Measurements from ENCODE around the gene MTOR.
"Not testable (repeated sequence)": the region's sequence is repeated elsewhere in the genome, so short reads cannot be mapped to it uniquely, and the experiment has no call there.

MTOR gene

DNA sequence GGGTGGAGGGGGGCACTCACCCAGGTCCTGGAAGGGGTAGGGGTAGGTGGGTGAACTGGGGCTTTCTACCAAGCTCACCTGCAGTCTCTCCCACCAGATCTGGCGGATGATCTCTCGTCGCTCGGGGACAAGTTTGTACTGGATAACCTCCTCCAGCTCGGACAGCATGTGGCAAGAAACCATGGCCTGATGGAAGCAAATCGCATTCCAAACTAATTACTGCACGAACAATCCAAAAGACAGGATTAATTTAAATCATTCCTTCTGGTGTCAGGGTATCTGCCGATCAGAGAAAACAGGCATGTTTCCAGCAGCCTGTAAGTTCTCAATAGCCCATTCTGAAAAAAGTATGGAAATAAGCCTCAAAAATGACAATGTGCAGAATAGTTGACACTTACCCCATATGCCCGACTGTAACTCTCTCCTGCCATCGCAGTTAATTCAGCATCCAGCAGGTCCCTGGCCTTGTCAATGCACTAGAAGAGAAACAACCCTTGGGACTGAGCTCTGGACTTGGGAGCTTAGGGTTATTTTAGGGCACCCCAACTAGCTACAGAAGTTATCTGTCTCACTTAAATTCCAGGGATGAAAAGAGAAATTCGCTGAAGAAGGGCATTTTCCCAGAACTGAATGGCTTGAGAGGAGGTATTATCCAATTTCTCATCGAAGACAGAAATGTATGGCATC, 117.6 kb downstream of the MTOR start:
- no peak for DNase-seq

DNA sequence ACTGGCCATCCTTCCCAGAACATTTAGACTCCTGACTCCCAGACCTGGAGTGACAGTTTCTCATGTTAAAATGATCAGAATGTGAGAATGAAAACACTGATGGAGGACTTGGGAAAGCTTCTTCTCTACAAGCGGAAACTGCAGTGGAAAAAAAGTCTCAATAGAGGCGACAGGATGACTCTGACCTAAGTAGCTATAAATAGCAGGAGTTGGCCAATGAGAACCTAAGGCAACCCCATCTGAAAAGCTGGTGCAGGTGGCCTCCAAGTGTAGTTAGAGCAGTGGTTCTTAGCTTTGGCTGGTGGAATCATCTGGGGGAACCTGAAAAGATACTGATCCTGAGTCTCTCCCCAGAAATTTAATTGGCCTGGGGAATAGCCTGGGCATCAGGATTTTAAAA, 118.4 kb downstream of the MTOR start:
- no peak for DNase-seq

DNA sequence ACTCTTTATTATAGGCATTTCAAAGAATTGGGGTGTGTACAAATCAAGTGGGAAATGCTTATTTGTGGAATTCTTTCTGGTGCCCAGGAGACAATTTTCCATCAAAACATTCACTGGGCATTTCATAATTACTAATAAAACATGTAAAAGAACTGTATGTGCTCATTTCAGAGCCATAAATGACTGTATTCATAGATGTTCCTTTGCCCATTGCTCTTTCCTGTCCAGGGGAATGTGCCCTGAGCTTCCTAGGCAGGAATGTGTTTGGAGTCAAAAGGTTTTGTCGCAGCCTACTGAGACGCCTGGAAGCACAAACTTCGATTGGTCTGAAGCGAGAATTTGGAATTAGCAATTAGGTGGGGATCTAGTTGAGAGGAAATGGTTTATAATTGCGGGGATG, 119.0 kb downstream of the MTOR start:
- no peak for DNase-seq

- DNase-seq, result no peak
Measured at GRCh38 chr1:11142618-11143391, 119.5 kb downstream of the MTOR start.

DNA sequence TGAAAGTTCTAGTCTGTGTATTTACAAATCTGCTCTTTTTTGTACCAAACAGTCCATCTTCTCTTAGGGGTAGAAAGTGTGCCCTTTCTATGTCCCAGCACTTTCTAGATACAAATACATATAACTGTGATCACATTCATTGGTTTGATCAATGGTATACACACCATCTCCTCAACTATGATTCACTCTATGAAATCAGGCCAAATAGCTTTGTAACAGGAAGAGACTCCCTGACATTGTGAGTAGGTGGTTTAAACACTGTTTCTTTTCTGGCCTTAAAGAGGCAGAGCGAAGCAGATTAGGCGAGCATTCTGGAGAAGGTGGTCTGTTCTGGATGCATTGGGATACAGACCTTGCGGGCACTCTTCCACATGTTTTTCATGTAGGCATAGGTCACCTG, 123.4 kb downstream of the MTOR start:
- no peak for DNase-seq

GRCh38 chr1:11138029-11138428, 124.3 kb downstream of the MTOR start:
- no peak for DNase-seq

- DNase-seq, result no peak
Measured at GRCh38 chr1:11134898-11135266, 127.5 kb downstream of the MTOR start.

DNA sequence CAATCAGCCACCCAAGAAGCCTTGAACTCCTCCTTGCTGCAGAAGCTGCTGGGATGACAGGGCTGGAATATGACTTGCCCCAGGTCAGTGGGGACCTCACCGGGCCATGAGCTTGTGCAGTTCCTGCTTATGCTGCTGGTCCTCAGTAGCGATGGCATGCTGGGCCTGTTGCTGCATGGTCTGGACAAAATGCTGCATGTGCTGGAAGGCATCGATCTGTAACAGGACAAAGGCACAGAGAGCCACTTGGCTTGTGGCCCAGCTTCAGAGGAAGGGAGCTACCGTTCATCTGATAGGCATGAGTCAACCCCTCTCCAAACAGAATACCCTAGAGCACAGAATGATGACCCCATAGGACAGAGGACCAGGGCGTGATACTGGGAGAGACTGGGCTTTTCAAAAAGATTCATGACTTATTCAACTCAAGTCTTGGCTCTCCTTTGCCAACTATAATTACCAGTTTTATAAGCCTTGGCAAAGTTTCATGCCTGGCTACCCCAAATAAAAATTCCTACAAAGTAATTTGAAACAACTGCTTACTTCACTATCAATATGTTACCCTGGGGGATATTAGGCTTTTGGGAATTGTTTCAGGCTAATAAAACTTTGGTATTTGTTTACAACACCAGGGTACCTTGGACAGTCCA, 128.0 kb downstream of the MTOR start:
- no peak for DNase-seq

GRCh38 chr1:11132563-11133293, 129.6 kb downstream of the MTOR start:
- no peak for DNase-seq

DNA sequence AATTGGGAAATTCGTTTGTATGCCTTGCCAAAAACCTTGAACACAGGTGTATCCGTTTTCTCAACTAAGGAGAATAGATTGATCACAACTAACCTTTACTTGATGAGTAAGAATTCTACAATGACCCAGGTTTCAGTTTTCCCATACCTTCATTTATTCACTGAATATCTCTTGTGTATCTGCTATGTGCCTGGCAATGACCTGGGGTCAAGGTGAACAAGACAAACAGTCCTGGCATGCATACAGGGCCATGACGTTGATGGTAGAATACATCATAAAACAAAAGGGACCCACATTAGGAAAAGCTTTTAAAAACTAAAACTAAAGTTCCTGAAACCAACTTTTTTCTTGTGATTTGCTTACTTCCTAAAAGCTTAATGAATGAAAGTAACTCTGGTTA, 130.5 kb downstream of the MTOR start:
- DNase-seq, result no peak

DNA sequence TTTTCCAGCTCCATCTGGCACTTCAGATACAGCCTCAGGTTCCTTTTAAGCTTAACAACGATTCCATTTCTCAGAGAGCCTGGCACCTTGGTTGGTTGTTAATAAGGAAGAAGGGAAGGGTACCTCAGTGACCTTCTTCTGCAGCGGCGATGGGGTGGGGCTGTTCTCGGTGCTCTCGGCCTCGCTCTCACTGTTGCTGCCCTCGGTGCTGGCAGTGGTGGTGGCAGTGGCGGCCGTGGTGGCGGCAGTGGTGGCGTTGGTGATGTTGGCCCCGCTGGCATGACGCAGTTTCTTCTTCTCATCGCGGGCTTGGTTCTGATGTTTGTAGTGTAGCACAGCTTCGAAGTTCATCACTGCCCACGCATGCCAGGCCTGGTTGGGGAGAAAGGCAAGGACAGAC, 131.9 kb downstream of the MTOR start:
- no peak for DNase-seq

- no peak for DNase-seq
Measured at GRCh38 chr1:11129649-11130390, 132.5 kb downstream of the MTOR start.

DNA sequence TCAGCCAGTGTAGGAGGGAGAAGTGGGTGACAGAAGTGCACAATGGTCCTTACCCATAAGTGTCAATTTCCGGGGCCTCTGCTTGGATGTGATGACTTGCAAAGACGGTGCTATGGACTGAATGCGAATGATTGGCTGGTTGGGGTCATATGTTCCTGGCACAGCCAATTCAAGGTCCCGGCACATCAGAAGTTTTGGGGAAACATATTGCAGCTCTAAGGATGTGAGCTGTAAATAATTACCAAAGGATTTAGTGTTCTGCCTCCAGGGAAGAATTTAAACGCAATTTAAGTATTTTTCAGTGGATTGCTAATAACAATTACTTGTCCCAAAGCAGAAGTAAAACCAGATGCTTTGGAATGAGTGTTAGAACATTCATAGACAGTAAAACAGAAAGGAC, 135.8 kb downstream of the MTOR start:
- no peak for DNase-seq

DNA sequence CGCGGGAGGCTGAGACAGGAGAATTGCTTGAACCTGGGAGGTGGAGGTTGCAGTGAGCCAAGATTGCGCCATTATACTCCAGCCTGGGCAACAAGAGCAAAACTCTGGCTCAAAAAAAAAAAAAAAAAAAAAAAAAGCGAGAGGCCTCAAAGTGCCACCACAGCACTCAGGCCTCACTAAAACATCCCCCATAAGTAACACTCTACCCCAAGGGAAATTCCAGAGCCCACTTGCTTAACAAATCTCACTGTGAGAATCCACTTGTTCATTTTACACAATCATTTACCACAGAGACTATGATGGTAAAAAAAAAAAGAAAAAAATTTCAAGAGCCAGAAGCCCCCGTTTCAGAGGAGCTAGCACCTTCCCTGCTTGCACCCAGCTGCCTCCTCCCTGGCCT, 136.4 kb downstream of the MTOR start:
- no peak for DNase-seq

- DNase-seq, result no peak
Measured at GRCh38 chr1:11124965-11125364, 137.4 kb downstream of the MTOR start.

DNA sequence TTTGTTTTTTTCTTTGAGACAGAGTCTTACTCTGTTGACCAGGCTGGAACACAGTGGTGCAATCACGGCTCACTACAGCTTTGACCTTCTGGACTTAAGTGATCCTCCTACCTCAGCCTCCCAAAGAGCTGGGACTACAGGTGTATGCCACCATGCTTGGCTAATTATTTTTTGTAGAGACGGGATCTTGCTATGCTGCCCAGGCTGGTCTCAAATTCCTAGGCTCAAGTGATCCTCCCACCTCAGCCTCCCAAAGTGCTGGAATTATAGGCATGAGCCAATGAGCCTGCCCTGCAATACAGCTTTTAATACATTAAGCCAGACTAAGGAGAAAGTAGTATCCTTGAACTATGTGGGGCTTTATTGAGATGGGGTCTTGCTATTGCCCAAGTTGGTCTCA, 146.0 kb downstream of the MTOR start:
- DNase-seq, result no peak

DNA sequence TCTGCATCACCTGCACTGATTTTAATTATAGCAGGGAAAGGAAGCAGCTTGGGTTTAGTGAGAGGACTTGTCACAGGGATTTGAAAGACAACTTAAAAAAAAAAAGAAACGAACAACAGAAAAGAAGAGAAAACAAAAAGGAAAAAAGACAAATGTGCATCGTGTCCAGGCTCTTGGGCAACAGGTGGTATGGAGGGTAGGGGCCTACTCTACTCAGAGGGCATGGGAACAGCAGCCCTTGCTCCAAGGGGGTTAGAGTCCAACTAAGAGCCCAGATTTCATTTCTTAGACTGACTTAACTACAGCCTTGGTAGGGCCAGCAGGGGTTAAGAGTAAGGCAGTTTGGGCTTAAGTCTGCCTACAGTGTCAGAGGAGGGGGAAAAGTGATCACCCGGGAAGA, 147.4 kb downstream of the MTOR start:
- DNase-seq, result no peak

- no peak for DNase-seq
Measured at GRCh38 chr1:11109047-11109760, 153.1 kb downstream of the MTOR start.

DNA sequence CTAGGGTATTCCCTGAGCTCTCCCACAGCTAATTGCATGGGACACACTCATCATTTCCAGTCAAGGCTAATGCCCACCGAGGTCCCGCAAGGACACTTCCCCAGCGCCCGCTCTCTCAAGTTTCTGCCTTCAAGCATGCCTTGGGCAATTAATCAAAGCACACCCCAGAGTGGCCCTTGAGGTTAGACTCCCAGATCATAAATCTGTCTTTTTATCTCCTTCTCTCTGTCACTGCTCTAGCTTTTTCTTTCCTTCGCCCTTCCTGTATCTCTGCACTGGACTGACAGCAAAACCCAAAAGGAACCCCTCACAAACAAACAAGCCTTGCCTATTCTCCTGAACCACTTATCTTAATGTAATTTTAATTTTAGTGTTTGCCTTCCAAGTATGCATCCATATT, 154.8 kb downstream of the MTOR start:
- DNase-seq, result no peak

- no peak for DNase-seq
Measured at GRCh38 chr1:11105586-11105985, 156.8 kb downstream of the MTOR start.

GRCh38 chr1:11101347-11101746, 161.0 kb downstream of the MTOR start:
- no peak for DNase-seq

GRCh38 chr1:11100806-11101205, 161.5 kb downstream of the MTOR start:
- not testable (repeated sequence) for DNase-seq

Measured in stimulated activated CD4-positive, alpha-beta T cell treated with anti-CD3 and anti-CD28 coated beads, Interleukin-4, amount 100 ng/mL, for 4 hours (primary cell).